Right lobe of liver (tissue), 6 donors: ENCODE measurements around the gene CD151. TPM values are rescaled to one million over a fixed set of nuclear protein-coding genes. Genes with fewer than 3 reads are reported as not detected.

Experiments
- ATAC-seq, 4 donors: fragments of 200-7000 bp; cut with Tn5 transposase; one replicate each; pipeline ENCODE4 v1.9.1; 2020; ENCODE audit warnings: mild to moderate bottlenecking in 4 of 4, moderate library complexity in 4 of 4
- DNase-seq, 3 donors: peaks; one replicate each; pipeline ENCODE4 v3.0.0-alpha.2; 2020
- H3K27ac ChIP-seq, 3 donors: fragments of 200-600 bp; one replicate each; pipeline ENCODE4 v1.8.0; 2022
- H3K27me3 ChIP-seq, 2 donors: fragments of 200-600 bp; one replicate each; pipeline ENCODE4 v1.8.0; 2022
- H3K36me3 ChIP-seq, 4 donors: fragments of 200-600 bp; sonication (generic) in 1 of 4; one replicate each; pipeline versions ENCODE4 v1.5.1 to v1.8.0; 2017 to 2022; ENCODE audit warnings: control low read depth in 1 of 4
- H3K4me1 ChIP-seq, 4 donors: fragments of 200-600 bp; sonication (generic) in 1 of 4; one replicate each; pipeline versions ENCODE4 v1.5.1 to v1.8.0; 2017 to 2022; ENCODE audit warnings: control low read depth in 1 of 4
- H3K4me3 ChIP-seq, 3 donors: fragments of 200-600 bp; one replicate each; pipeline ENCODE4 v1.8.0; 2022
- H3K9me3 ChIP-seq, 4 donors: fragments of 200-600 bp; sonication (generic) in 1 of 4; one replicate each; pipeline versions ENCODE4 v1.5.1 to v1.8.0; 2017 to 2022; ENCODE audit warnings: control low read depth in 1 of 4
- POLR2A ChIP-seq: fragments of 450-650 bp; IDR thresholded peaks from one replicate; pipeline ENCODE4 v1.6.1; 2017; ENCODE audit warnings: antibody characterized with exemption, mild to moderate bottlenecking
- WGBS: methylation state at CpG from one replicate; pipeline ENCODE4 v1.1.6; 2018; ENCODE audit warnings: low coverage, low lambda C conversion rate; ENCODE audit not compliant: insufficient coverage; ENCODE audit errors: missing lambda C conversion rate; 5-methylcytosine and 5-hydroxymethylcytosine counted together
- intact Hi-C, 2 donors: fragments of 100-400 bp; cut with DNase I; formaldehyde crosslinking; loops; one replicate each; pipeline versions ENCODE4 v1.11.2 to v1.14.1; 2022
- total RNA-seq, 6 experiments: library from RNA; depleted of rRNA in 2 of 6; stranded (reverse); fragments of >200 nt in 2 of 6; fragmentation: NEBNext Ultra II Directional in 3 of 6; extraction: Animal tissue kit (Norgen Biotek cat#: 25700) in 3 of 6; gene quantifications; one replicate each; pipeline versions ENCODE4 v1.1.0 to v1.2.4, GENCODE V29; 2016 to 2023
- TF ChIP-seq, protein P1 (sequence below), 4 donors: fragments of 200-600 bp in 3 of 4; fragments of 450-650 bp in 1 of 4; IDR thresholded peaks; one replicate each; pipeline versions ENCODE4 v1.5.1 to v1.8.0; 2016 to 2022; ENCODE audit warnings: antibody characterized with exemption in 4 of 4, mild to moderate bottlenecking in 2 of 4
- donor health status: DM: no; HTN: yes; CAD: no.
- donor health status: DM: no; HTN: no; CAD: no.
- donor health status: DM: no; HTN: no; CAD: no.
- donor health status: DM: no; HTN: yes; CAD: no.
- donor health status: DM: no; HTN: yes; CAD: no.

CD151 gene
- total RNA-seq, 6 experiments from 2014 or later = 70.8 to 156 (median 135) TPM

GRCh38 chr11:794013-794765, 38.6 kb upstream of the CD151 start:
- intact Hi-C loops = no loop called here
- Histone ChIP-seq H3K4me1 (peaks cover 0 to 34% (median 11%) of the 10 kb centered on the region in 4 donors), H3K27me3 (no peaks in the 10 kb centered on the region), H3K4me3 (peak overlapping the region in 1 of 3 donors; percentile 73), H3K36me3 (peaks cover 0 to 5% (median 0%) of the 10 kb centered on the region in 4 donors), H3K27ac (no peak overlapping the region), H3K9me3 (no peaks in the 10 kb centered on the region)
- ATAC-seq (no peak), DNase-seq (peak in 1 of 3 donors; percentile 28)
- 67% methylated on average over 3 of the region's 31 CpGs for WGBS
- TF ChIP-seq, protein P1, sequence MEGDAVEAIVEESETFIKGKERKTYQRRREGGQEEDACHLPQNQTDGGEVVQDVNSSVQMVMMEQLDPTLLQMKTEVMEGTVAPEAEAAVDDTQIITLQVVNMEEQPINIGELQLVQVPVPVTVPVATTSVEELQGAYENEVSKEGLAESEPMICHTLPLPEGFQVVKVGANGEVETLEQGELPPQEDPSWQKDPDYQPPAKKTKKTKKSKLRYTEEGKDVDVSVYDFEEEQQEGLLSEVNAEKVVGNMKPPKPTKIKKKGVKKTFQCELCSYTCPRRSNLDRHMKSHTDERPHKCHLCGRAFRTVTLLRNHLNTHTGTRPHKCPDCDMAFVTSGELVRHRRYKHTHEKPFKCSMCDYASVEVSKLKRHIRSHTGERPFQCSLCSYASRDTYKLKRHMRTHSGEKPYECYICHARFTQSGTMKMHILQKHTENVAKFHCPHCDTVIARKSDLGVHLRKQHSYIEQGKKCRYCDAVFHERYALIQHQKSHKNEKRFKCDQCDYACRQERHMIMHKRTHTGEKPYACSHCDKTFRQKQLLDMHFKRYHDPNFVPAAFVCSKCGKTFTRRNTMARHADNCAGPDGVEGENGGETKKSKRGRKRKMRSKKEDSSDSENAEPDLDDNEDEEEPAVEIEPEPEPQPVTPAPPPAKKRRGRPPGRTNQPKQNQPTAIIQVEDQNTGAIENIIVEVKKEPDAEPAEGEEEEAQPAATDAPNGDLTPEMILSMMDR (IDR thresholded peaks at IDR 0.05) = no peak
- no peak for TF ChIP-seq POLR2A

GRCh38 chr11:794766-795633, 37.8 kb upstream of the CD151 start:
- peak in 1 of 3 donors; percentile 82 for DNase-seq
- H3K4me3 ChIP-seq = peak overlapping the region; percentile 63 to 73 (median 73)
- H3K27ac ChIP-seq = peak overlapping the region in 2 of 3 donors; percentile 85 to 88

GRCh38 chr11:795634-796564, 36.9 kb upstream of the CD151 start:
- peak; percentile 55 to 69 (median 64) for ATAC-seq
- Histone ChIP-seq H3K9me3 (no peaks in the 10 kb centered on the region), H3K36me3 (peaks cover 0 to 5% (median 0%) of the 10 kb centered on the region in 4 donors), H3K4me3 (peak overlapping the region; percentile 63 to 73 (median 73)), H3K4me1 (peaks cover 0 to 33% (median 11%) of the 10 kb centered on the region in 4 donors), H3K27ac (peak overlapping the region; percentile 70 to 88 (median 85)), H3K27me3 (no peaks in the 10 kb centered on the region)
- DNase-seq = peak; percentile 83 to 87 (median 85)
- 0% methylated on average over 3 of the region's 26 CpGs for WGBS
- TF ChIP-seq, protein P1 (IDR thresholded peaks at IDR 0.05) = no peak
- peak; percentile 59 for TF ChIP-seq POLR2A
- intact Hi-C loops = no loop called here

More at GRCh38 chr11:794766-795633, 37.8 kb upstream of the CD151 start:
- Histone ChIP-seq H3K9me3 (no peaks in the 10 kb centered on the region), H3K4me1 (peaks cover 0 to 34% (median 11%) of the 10 kb centered on the region in 4 donors), H3K36me3 (peaks cover 0 to 5% (median 0%) of the 10 kb centered on the region in 4 donors), H3K27me3 (no peaks in the 10 kb centered on the region)
- no peak for TF ChIP-seq POLR2A
- TF ChIP-seq, protein P1 (IDR thresholded peaks at IDR 0.05) = no peak
- 41% methylated on average over 22 of the region's 38 CpGs for WGBS
- peak; percentile 1 to 28 (median 22) for ATAC-seq
- intact Hi-C loops = no loop called here
